Stomach (tissue), 4 donors: ENCODE data around the gene PRSS22.

Source experiments
- EP300 ChIP-seq: sonication (generic); formaldehyde crosslinking; IDR thresholded peaks from one replicate; pipeline ENCODE4 v1.6.1; 2017; ENCODE audit warnings: antibody characterized with exemption
- POLR2A ChIP-seq, 4 donors: fragments of 450-650 bp; IDR thresholded peaks; one replicate each; pipeline ENCODE4 v1.6.1; 2016; ENCODE audit warnings: antibody characterized with exemption in 4 of 4, control low read depth in 2 of 4, mild to moderate bottlenecking in 1 of 4, moderate library complexity in 1 of 4
- POLR2AphosphoS5 ChIP-seq, 3 donors: sonication (generic); formaldehyde crosslinking; IDR thresholded peaks; one replicate each; pipeline ENCODE4 v1.6.1; 2016; ENCODE audit warnings: antibody characterized with exemption in 3 of 3
- TF ChIP-seq, protein P1 (sequence below), 7 experiments: fragments of 450-650 bp in 4 of 7; fragments of 200-600 bp in 3 of 7; sonication (generic) in 3 of 7; IDR thresholded peaks; one replicate each; pipeline ENCODE4 v1.5.1; 2016 to 2019; ENCODE audit warnings: antibody characterized with exemption in 7 of 7, control low read depth in 2 of 7, mild to moderate bottlenecking in 1 of 7

DNA sequence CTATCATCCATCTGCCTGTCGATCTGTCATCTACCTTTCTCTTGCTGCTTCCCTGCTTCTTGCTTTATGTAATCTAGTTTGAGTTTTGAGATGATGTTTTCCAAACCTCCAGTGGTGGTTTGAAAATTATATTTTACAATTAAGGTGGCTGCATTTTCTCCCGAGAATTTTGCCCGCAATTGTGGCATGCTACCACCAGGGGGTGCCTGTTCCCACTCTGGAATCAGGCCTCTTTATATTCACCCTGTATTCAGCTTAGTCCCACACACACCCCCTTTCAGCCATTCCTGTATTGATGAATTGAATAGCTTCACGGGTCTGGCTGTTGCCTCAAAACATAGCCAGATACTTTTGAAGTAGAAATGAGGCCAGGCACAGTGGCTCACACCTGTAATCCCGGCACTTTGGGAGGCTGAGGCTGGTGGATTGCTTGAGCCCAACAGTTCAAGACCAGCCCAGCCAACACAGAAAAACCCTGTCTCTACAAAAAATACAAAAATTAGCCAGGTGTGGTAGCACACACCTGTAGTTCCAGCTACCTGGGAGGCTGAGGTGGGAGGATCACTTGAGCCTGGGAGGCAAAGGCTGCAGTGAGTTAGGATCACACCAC, 3.2 kb downstream of the PRSS22 start:
- TF ChIP-seq, protein P1, sequence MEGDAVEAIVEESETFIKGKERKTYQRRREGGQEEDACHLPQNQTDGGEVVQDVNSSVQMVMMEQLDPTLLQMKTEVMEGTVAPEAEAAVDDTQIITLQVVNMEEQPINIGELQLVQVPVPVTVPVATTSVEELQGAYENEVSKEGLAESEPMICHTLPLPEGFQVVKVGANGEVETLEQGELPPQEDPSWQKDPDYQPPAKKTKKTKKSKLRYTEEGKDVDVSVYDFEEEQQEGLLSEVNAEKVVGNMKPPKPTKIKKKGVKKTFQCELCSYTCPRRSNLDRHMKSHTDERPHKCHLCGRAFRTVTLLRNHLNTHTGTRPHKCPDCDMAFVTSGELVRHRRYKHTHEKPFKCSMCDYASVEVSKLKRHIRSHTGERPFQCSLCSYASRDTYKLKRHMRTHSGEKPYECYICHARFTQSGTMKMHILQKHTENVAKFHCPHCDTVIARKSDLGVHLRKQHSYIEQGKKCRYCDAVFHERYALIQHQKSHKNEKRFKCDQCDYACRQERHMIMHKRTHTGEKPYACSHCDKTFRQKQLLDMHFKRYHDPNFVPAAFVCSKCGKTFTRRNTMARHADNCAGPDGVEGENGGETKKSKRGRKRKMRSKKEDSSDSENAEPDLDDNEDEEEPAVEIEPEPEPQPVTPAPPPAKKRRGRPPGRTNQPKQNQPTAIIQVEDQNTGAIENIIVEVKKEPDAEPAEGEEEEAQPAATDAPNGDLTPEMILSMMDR (IDR thresholded peaks at IDR 0.05): peak in 4 of 7 experiments; percentile 23 to 32 (median 26)
- no peak for TF ChIP-seq POLR2A (IDR thresholded peaks at IDR 0.05)
- TF ChIP-seq POLR2AphosphoS5 (IDR thresholded peaks at IDR 0.05): no peak
- no peak for TF ChIP-seq EP300
